ENCODE measurements around the gene ARHGAP24.

GRCh38 chr4:85555206-85555605 is 80.3 kb downstream of the ARHGAP24 start:
- TF ChIP-seq CTCF (conservative IDR thresholded peaks at IDR 0.05) (no peak), ZFX (IDR thresholded peaks at IDR 0.05) (no peak)
